Stimulated activated naive CD4-positive, alpha-beta T cell treated with Interleukin-2 at 50 U/mL for 16 hours (primary cell): Measurements from ENCODE around the gene IFT57.

Experiments
- DNase-seq: peaks from one replicate; lab custom pipeline; 2025; lab: John Stamatoyannopoulos, UW

The IFT57 gene

DNA sequence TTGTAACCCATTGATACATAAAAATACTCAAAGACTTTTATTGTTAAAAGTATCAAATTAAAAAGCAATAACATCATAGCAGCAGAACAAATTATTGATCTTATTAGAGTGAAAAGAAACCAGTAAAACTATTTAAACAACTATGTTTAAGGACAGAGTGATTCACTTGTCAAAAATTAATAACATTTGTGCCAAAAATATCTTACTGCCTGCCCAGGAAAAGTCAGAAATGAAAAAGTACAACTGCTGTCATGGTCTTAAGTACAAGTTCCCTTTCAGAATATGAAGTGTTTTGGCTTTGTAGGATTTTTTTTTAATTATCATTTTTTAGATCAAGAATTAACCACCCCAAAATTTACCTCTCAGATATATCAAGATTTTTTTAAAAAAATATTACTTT lies 3.4 kb downstream of the IFT57 start:
- no peak for DNase-seq

DNA sequence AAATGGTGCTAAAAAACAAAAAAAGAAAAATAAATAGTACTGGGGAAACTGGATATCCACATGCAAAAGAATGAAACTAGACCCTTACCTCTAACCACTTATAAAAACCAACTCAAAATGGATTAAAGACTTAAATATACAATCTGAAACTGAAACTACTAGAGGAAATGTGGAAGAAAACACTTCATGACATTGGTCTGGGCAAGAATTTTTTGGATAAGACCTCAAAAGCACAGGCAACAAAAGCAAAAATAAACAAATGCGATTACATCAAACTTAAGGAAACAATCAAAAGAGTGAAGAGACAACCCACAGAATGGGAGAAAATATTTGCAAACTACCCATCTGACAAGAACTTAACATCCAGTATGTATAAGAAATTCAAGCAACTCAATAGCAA lies 6.4 kb downstream of the IFT57 start:
- DNase-seq = no peak

DNA sequence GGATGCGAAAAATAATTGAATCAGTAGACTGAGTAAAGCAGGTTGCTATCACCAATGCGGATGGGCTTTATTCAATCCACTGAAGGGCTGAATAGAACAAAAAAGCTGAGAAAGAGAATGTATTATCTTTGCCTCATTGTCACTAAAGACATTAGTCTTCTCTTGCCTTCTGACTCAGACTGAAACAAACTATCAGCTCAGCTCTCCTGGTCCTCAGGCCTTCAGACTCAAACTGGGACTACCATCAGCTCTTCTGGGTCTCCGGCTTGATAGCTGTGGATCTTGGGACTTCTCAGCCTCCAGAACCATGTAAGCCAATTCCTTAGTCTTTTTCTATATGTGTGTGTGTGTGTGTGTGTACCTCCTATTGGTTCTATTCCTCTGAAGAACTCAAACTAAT lies 12.6 kb downstream of the IFT57 start:
- no peak for DNase-seq

DNA sequence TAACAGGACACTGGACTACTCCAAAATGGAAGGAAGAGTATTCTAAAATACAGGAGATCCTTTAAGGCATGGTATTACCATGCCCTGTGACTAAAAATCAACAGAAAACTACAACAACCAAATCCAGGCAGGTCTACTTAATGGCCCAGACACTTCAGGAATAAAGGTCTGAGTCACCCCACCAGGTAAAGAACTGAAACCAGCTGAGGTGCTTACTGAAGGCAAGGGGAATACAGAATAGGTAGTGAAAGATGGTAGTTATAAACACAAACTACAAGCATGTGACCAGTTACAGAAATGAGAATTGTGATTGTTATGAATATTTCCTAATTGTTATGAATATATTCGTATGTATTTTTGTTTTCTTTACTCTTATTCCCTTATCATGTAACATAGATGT lies 13.4 kb downstream of the IFT57 start:
- no peak for DNase-seq

DNA sequence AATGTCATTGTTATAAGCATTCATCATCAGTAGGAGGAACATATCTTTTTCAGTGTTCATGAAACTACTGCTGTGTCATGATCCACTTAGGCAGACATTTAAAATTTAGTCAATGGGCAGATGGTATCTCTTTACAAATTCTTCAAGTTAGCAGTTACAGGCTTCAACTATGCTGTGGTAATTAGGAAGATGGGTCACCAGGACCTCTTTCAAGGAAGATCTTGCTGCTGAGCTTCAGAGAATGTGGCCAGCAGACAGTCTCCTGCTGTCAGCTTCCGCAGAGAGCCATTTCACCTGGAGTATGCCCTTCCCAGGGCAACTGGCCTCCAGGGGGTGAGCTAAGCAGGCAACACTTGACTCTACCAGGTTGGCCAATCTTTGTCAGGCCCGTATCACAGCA lies 19.4 kb downstream of the IFT57 start:
- no peak for DNase-seq

DNA sequence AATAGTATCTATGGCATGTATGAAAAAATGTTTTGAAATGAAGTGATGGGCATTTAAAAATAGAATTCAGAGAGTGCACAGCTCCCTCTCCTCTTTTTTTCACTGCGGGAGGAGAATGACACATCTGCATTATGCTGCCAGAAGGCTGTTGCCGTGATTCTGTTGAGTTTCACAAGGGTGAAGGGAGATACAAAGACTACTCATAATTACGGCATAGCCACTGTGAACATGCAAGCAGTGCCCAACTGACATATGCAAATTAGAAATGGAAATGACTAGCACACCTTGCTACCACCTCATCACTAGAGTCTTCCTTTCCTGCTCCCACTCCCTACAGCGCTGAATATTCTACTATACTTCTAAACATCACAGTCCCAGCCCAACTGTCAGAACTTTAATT lies 20.1 kb downstream of the IFT57 start:
- no peak for DNase-seq

DNA sequence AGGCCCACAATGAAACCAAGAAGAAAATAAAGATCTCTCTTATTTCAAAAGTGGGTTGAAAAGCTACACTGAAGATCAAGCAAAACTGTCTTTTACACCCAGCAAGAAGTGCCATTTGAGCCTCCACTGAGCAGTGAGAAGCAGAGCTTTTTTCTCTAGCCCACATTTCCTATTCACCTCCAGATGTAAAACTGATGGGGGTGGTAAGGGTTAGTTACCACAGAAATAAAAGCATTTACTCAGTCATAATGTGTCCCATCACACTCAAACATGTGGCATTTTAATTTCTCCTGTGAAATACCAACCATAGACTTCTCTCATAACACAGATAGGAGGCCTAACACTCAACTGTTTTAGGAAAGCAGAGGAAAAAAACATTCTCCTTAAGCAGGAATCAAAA lies 21.0 kb downstream of the IFT57 start:
- no peak for DNase-seq

DNA sequence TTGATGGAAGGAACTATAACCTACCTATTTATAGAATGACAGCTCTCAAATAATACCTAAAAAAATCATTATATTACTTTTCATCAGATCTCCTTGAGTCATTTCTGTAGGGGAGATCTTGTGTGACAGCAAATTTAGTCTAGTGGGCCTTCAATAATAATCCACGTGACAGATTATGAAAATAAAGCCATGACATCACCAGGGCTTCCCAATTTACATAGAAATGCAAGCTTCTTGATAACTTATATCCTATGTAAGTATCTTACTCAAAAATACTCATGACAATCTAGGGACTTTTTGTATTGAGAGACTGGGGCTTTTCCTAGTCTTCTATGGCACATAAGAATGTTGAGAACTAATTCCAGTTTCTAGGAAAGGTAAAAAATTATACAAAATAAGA lies 21.6 kb downstream of the IFT57 start:
- no peak for DNase-seq

DNA sequence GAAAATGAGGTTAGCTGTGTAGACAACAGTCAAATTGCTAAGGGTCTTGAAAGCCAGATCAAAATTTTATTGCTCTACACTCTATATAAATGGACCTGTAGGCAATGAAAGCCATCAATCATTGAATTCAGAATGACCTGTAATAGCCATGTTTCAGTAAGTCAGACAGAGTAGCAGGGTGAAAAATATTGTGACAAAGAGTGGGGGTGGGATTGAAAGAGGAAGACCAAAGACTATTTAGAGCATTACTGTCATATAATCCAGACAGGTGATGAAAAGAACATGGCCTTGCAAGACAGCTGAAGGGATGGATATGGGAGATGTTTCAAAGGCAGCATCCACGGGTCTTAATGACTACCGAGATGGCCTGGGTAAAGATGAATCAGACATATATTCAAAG lies 22.2 kb downstream of the IFT57 start:
- no peak for DNase-seq

DNA sequence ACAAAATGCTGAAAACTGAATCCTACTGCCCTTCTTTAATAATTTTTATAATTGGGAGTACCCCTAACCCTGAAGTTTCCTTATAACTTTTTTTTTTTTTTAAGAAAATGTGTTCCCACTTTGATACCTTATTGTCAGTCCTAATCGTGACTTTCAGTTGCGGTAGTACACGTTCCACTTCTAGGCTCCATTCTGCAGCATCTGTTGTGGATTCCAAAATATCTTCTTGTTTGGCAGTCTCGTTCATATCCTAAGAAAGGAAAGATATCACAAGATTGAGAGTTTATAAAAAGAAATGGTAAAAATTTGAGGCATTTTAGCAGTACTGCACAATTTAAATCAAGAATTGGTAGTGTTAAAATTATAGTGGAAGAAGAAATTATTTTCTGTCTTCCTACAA lies 30.8 kb downstream of the IFT57 start:
- no peak for DNase-seq

DNA sequence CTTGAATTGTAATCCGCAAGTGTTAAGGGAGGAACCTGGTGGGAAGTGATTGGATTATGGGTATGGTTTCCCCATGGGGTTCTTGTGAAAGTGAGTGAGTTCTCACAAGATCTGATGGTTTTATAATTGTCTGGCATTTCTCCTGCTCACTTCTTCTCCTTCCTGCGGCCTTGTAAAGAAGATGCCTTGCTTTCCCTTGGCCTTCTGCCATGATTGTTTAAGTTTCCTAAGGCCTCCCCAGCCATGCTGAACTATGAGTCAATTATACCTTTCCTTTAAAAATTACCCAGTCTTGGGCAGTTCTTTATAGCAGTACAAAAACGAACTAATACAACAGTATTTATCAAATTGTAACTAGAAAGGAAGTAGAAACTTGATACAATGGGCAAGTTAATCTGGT lies 31.9 kb downstream of the IFT57 start:
- DNase-seq = no peak

DNA sequence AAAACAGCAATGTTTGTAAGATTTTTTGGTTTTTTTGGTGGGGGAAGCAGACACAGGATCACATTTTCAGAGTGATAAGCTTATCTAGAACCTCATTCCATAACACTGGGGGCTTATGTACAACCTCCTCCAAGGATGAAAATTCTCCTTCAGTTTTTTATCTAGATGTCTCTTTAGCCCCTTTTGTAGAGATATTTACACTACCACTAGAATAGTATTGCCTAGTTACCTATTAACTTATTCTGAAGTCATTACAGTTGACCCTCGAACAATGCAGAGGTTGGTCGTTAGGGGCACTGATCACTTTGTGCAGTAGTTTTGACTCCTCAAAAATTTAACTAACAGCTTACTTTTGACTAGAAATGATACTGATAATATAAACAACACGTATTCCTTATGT lies 32.8 kb downstream of the IFT57 start:
- no peak for DNase-seq

DNA sequence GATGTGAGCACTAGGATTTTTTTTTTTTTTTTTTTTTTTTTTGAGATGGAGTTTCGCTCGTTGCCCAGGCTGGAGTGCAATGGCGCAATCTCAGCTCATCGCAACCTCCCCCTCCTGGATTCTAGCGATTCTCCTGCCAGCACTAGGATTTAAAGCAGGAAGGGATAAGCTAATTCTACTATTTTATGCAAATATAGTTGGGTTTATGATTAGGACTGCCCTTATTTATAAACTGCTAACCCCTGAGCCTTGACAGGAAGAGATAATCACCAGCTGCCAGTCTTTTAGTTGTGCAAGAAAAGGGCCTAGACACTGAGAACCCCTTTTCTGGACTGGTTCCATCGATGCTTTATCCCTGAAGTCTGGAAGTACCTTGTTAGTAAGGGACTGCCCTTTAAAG lies 36.7 kb downstream of the IFT57 start:
- DNase-seq = no peak

DNA sequence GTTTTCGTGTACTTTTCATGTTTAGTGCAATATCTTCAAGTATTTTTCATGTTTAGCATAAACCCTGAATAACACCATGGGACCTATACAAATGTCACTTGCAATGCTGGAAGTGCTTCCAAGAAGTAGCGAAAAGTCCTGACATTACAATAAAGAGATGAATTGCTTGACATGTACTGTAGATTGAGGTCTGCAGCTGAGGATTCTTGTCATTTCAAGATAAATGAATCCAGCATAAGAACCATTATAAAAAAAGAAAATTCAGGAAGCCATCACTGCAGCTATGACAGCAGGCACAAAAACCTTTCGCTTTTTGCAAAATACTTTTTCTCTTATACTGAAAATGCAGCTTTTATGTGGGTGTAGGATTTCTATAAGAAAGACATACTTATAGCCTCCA lies 37.4 kb downstream of the IFT57 start:
- no peak for DNase-seq

DNA sequence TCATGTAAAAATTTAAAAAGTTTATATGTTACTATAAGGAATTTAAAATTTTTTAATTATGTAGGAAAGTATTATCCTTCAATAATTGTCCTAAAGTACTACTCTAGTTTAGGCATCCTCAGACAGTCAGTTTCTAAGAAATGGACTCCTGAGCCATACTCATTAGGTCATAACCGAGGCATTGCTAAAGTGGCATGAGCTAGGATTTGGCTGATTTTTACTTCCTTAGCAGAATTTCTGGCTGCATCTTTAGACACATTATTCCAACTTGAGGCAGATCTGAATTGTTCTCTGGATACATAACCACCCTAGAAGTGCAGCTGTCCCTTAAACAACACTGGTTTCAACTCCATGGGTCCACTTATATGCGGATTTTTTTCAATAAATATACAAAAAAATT lies 38.3 kb downstream of the IFT57 start:
- no peak for DNase-seq

DNA sequence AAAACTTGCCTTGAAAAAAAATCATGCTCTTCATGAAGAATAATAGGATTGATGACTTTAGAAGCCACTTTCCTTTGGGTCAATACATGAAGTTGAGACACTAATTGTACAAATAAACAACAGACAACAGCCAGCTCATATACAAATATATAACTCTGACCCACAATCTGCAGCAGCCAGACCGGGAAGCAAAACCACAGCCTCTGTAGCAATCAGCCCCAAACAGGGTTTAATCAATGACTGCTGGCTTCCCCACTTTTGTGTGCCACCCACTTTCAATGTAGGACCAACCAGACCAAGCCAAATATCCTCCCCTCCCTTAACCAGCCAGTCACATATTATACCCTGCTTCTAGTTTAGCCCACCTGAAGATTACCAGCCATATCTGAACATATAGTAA lies 39.0 kb downstream of the IFT57 start:
- no peak for DNase-seq

DNA sequence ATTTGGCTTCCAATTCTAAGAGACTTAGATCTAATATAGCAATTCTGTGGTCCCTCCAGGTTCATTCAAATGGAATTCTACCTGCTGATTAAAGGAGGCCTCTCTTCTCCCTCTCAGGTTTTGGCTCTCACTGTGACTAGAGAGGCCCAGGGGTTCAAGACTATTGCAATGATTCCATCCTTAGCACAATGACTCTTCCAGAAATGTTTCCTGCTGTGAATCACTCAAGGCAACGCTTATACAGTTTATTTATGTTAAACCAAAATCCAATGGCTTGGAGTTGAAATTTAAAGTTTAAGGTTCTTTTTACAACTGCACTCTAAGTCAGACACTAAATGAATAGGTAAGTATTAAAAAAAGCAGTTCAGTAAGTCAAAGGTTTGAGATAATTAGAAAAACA lies 39.9 kb downstream of the IFT57 start:
- DNase-seq = no peak

DNA sequence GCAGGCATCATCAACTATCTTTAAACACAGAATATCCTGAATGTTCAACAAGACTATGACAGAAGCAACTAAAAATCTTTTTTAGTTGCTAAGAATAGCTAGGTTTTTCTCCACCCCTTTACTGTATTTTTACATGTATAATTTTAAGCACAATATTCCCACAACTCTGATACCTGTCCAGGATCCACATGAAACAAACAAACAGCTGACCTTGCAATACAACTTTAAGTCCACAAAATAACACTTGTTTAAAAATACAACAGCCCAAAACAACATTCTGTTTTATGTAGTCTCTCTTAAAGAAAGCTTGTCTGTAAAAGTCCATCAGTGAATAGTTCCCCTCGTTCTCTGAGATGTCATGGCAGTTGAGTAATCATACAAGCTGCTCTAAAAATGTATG lies 41.1 kb downstream of the IFT57 start:
- no peak for DNase-seq

DNA sequence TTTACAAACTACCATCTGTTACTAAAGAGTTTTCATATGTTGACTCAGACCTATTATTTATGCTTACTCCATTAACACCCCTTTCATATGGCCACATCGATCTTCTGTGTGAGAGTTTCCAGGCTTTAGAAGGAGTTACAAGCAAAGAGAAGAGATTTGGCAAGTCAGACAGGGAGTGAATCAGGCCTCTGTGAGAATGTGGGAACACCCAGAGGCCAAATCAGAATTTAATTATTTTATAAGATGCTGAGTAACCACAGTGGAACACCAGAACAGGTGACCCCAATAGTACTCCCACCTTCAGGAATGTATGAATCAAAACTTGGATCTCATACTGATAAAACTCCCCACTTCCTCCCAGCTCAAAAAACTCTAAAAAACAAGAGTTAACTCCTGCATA lies 42.0 kb downstream of the IFT57 start:
- DNase-seq = no peak

DNA sequence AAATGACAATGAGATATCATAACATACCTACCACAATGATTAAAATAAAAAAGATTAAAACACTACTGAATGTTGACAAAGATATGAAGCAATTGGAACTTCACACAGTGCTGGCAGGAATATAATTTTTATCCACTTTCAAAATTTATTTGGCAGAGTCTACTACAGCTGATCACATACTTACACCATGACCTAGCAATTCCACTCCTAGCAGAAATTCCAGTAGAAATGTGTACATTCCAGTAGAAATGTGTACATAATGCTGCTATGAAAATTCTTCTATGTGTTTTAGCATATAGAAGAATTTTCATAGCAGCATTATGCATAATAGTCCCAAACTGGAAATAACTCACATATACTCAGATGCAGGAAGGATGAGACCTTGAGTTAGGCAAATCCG lies 43.5 kb downstream of the IFT57 start:
- DNase-seq = no peak

DNA sequence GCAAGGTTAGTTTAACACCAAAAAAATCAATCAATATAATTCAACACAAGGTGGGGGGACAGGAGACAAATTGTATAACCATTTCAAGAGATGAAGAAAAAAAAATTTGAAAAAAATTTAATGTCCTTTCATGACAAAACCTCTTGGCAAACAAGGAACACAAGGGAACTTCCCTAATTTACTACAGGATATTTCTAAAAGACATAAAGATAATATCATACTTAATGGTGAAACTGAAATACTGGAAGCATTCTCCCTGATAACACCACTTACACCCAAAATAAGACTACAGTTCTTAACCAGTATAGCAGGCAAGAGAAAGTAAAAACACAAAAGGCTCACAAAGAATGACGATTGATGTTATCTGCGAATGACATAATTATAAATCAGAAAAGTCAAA lies 44.7 kb downstream of the IFT57 start:
- no peak for DNase-seq

DNA sequence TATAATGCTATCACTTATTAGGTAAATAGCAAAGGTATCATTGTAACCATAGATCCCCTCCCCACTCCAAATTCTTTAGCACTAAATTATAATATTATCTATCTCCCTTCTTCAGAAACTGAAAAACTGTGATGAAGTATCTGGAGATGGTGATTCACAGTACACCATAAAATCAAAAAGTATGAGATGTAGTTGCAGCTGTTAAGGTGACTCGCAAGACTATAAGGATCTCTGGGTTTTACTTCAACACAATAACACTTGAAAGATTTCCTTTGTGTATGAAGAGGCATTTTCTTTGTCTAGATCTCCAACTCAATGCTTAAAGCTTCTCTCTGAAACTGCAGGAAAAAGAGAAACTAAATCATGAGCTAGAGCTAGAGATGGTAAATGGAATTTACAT lies 46.9 kb downstream of the IFT57 start:
- DNase-seq = no peak

DNA sequence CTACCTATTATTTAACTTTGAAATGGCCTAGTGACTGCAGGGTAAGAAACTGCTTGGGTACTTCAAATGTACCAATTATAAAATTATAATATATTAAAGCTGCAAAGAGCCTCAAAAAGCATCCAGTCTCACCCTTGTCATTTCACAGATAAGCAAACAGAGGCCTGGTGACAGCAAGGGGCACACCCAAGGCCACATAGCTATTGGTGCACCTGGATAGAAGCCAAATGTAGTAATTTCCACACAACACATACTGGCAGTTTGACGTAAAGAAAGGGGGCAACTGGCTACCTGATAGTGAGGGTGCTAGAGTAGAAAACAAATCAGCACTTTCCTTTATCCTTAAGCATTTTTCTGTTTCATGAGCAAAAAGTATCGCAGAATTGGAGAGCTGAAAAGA lies 51.1 kb downstream of the IFT57 start:
- no peak for DNase-seq

DNA sequence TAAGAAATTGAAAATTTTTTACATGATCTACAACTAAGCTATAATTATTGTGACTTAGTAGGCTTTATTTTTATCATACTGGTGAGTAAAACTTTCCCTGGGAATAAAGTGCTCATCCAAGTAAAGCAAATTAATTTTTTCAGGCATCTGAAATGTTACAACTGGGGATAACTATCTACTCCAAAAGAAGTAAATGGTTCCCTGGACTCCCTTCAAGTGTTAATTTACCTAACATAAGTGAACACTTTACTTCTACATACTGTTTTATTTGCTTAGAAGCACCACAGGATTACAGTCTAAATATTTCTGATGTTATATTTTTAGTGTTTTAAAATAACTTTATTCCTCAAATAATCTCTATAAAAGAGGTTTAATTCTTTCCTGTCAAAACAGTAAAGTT lies 57.8 kb downstream of the IFT57 start:
- no peak for DNase-seq

DNA sequence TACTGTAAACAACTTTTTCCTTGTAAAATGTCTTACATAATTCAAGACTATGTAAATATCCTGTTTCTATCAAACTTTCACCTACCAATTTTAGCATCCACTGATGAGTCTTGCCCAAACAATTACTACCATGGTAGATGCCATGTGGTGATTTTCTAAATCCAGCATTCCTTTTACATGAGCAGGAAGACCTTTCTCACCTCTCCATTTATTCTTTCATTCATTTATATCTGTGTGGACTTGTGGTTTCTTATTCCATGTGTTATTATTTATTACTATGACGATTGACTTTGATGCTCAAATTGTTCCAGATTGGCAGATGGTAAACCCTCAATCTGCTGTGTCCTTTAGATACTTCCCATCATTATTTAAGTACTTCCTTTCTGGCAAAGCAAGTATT lies 62.4 kb downstream of the IFT57 start:
- no peak for DNase-seq

DNA sequence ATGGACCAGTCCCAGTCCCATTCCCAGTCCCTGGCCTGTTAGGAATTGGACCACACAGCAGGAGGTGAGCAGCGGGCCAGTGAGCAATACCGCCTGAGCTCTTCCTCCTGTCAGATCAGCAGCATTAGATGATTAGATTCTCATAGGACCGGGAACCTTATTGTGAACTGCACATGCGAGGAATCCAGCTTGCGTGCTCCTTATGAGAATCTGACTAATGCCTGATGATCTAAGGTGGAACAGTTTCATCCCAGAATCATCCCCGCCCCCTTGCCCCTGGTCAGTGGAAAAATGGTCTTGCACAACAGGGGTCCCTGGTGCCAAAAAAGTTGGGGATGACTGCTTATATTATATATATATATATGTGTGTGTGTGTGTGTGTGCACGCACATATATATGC lies 63.1 kb downstream of the IFT57 start:
- no peak for DNase-seq
